ENCODE measurements around the gene HIC2. TPM values are rescaled to one million over a fixed set of nuclear protein-coding genes. Genes with fewer than 3 reads are reported as not detected.
"Not testable (repeated sequence)": the region's sequence is repeated elsewhere in the genome, so short reads cannot be mapped to it uniquely, and the experiment has no call there.

The HIC2 gene
- total RNA-seq, 8 experiments from 2014 or later, result 3.3 to 43.1 (median 13.9) TPM

DNA sequence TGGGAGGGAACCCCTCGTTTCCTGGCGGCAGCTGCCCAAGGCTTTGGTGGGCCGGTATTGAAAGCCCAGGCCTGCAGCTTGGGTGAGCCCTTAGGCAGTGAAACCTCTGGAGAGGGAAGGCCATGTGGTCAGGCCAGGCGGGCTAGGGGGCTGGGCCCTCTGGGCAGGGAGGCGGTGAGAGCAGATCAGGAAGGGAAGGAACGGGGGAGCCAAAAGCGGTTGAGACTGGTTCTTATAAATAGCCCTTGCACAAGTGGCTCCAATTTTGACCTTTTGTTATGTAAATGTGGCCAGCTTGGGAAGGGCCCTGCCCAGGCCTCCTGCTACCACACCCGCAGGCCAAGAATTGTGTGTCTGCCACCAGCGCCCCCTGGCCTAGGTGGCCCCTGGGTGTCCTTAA is 25.0 kb downstream of the HIC2 start:
- ATAC-seq (replicated peaks in 6 of 8), result peak; percentile 76 to 96 (median 93)
- H3K4me3 ChIP-seq; in situ Hi-C loops (cut with MboI; ENCODE audit: low pct_unique_long_range_greater_than_20kb in 2 of 9, low sequenced_read_pairs in 9 of 9, unreplicated experiment in 9 of 9); H3K27ac ChIP-seq: not testable (repeated sequence)
- peaks cover 9 to 11% of the 10 kb centered on the region in 2 donors for H3K4me1 ChIP-seq (replicated peaks in 1 of 2)
- WGBS, 10 experiments, result no CpG with 5 or more reads among the region's 9 CpGs

DNA sequence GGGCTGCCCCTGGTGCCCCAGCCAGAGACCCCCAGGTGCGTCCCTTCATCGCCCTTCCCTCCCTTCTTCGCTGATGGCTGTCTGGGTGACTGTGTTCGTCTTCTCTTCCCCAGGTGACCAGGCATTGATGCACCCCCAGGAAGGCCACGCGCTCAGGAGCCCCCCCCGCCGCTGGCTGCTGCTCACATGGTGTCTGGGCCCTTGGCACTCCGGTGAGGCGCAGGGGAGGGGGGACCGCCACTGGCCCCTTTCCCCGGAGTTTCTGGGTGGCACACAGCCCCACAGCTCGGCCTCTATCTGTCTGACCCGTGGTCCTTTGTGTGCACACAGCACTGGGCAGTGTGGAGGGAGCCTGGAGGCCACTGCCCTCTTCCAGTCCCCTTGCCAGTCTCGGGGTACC is 25.5 kb downstream of the HIC2 start:
- H3K4me3 ChIP-seq; in situ Hi-C loops (cut with MboI; ENCODE audit: low pct_unique_long_range_greater_than_20kb in 2 of 9, low sequenced_read_pairs in 9 of 9, unreplicated experiment in 9 of 9): not testable (repeated sequence)
- Histone ChIP-seq H3K4me1 (replicated peaks in 1 of 2) (peaks cover 9 to 11% of the 10 kb centered on the region in 2 donors), H3K27ac (peak overlapping the region; percentile 67 to 77)
- no CpG with 5 or more reads among the region's 15 CpGs for WGBS, 10 experiments
- peak in 4 of 8 experiments; percentile 2 to 4 (median 2) for ATAC-seq (replicated peaks in 6 of 8)

DNA sequence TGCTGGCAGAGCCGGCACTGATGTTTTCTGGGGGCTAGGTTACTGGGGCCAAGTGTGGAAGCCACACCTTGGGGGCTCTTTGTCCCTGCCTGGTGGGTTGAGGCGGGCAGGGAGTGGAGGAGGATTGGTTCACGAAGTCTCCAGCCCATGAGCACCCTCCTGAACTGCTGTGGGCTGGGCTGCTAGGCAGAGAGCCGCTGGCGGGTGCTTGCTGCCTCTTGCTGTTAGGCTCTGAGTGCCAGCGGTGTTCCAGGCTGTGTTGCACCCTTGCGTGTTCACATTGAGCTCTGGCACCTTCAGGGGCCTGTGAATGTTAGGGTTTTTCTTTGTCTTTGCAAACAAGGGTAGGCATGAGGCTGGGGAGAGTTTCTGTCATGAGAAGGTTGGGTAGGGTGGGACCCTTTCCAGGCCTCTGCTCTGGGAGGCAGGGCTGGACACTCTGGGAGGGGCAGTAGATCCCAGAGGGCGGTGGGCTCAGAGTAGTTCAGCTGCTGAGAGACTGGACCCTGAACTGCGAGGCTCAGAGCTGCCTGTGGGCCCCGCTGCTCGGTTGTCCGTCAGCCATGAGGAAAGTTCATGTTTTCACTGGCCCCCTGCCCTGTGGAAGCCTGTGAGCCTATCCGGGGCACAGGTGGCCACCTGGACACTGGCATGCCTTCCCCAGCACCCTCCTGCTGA is 26.0 kb downstream of the HIC2 start:
- WGBS, 10 experiments, result 80 to 100% (median 100%) methylated on average over 1 to 2 of the region's 13 CpGs; no CpG with 5 or more reads in 4 of the 10 experiments
- ATAC-seq (replicated peaks in 6 of 8), result no peak
- H3K4me1 ChIP-seq (replicated peaks in 1 of 2), result peaks cover 10 to 11% of the 10 kb centered on the region in 2 donors
- H3K4me3 ChIP-seq, result no peak overlapping the region
- in situ Hi-C loops (cut with MboI; ENCODE audit: low pct_unique_long_range_greater_than_20kb in 2 of 9, low sequenced_read_pairs in 9 of 9, unreplicated experiment in 9 of 9), result no loop called here
- peak overlapping the region; percentile 67 to 77 for H3K27ac ChIP-seq

DNA sequence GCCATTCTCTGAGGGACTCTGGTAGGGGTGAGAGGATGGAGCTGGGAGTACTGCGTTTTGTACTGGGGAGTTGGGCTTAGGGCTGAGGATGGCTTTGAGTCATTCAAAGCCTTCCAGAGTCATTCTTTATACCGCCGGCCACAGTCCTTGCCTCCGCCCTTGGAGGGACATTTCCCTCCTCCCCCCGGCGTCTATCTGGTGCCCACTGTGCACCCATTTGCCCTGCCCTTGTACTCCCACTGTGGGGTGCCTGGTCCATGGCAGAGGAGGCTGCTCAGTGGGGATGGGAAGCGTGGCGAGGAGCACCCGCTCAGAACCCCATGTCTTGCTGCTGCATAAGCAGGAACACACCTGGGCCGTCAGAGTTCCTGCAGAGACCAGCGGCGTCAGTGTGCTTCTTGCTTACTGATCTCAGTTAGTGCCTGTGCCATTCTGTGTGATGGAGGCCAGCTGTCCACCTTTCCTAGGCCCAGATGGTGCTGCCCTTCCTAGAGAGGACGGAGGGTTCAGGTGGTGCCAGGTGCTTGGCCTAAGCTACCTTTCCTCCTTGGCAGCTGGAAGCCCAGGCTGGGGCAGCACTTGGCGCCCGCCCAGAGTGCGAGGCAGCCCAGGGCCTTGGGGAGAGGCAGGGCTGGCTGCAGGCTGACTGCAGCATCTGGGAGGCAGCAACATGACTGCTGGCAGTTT is 26.7 kb downstream of the HIC2 start:
- Histone ChIP-seq H3K4me3 (no peak overlapping the region), H3K4me1 (replicated peaks in 1 of 2) (peaks cover 15 to 16% of the 10 kb centered on the region in 2 donors), H3K27ac (peak overlapping the region; percentile 13 to 77)
- ATAC-seq (replicated peaks in 6 of 8), result no peak
- 75 to 100% (median 86%) methylated on average over 1 to 11 of the region's 16 CpGs; no CpG with 5 or more reads in 3 of the 10 experiments for WGBS, 10 experiments
- in situ Hi-C loops (cut with MboI; ENCODE audit: low pct_unique_long_range_greater_than_20kb in 2 of 9, low sequenced_read_pairs in 9 of 9, unreplicated experiment in 9 of 9), result no loop called here

DNA sequence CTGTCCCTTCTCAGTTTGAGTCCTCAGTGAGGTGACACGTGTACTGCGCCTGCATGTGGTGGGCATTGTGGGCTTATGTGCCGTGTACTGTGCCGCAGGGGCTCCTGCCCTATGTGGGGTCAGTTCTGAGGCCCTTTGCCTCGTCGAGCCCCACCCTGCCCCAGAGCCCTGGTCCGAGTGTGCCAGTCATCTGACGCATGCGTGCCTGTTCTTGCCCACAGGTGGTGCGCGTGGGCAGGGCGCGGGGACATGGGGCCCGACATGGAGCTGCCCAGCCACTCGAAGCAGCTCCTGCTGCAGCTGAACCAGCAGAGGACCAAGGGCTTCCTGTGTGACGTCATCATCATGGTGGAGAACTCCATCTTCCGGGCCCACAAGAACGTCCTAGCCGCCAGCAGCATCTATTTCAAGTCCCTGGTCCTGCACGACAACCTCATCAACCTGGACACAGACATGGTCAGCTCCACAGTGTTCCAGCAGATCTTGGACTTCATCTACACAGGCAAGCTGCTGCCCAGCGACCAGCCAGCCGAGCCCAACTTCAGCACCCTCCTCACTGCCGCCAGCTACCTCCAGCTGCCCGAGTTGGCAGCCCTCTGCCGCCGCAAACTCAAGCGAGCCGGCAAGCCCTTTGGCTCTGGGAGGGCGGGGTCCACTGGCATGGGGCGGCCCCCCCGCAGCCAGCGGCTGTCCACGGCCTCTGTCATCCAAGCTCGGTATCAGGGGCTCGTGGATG is 27.7 kb downstream of the HIC2 start:
- ATAC-seq (replicated peaks in 6 of 8), result no peak
- Histone ChIP-seq H3K27ac (peak overlapping the region; percentile 28 to 46), H3K4me3 (no peak overlapping the region), H3K4me1 (replicated peaks in 1 of 2) (peaks cover 25% of the 10 kb centered on the region in 2 donors)
- in situ Hi-C loops (cut with MboI; ENCODE audit: low pct_unique_long_range_greater_than_20kb in 2 of 9, low sequenced_read_pairs in 9 of 9, unreplicated experiment in 9 of 9), result no loop called here
- WGBS, 10 experiments, result 97 to 100% methylated on average over 6 to 15 of the region's 35 CpGs; no CpG with 5 or more reads in 8 of the 10 experiments

DNA sequence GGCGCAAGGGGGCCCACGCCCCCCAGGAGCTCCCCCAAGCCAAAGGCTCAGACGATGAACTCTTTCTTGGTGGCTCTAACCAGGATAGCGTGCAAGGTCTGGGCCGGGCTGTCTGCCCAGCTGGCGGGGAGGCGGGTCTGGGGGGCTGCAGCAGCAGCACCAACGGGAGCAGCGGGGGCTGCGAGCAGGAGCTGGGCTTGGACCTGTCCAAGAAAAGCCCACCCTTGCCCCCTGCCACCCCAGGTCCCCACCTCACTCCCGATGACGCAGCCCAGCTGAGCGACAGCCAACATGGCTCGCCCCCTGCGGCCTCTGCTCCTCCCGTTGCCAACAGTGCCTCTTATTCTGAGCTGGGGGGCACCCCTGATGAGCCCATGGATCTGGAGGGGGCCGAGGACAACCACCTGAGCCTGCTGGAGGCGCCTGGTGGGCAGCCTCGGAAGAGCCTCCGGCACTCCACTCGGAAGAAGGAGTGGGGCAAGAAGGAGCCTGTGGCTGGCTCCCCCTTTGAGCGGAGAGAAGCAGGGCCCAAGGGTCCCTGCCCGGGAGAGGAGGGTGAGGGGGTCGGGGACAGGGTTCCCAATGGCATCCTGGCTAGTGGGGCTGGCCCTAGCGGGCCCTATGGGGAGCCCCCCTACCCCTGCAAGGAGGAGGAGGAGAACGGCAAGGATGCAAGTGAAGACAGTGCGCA is 28.4 kb downstream of the HIC2 start:
- H3K4me3 ChIP-seq, result no peak overlapping the region
- peak overlapping the region; percentile 28 to 46 for H3K27ac ChIP-seq
- H3K4me1 ChIP-seq (replicated peaks in 1 of 2), result peaks cover 32% of the 10 kb centered on the region in 2 donors
- 79 to 100% methylated on average over 1 to 3 of the region's 27 CpGs; no CpG with 5 or more reads in 8 of the 10 experiments for WGBS, 10 experiments
- in situ Hi-C loops (cut with MboI; ENCODE audit: low pct_unique_long_range_greater_than_20kb in 2 of 9, low sequenced_read_pairs in 9 of 9, unreplicated experiment in 9 of 9), result no loop called here
- ATAC-seq (replicated peaks in 6 of 8), result no peak

DNA sequence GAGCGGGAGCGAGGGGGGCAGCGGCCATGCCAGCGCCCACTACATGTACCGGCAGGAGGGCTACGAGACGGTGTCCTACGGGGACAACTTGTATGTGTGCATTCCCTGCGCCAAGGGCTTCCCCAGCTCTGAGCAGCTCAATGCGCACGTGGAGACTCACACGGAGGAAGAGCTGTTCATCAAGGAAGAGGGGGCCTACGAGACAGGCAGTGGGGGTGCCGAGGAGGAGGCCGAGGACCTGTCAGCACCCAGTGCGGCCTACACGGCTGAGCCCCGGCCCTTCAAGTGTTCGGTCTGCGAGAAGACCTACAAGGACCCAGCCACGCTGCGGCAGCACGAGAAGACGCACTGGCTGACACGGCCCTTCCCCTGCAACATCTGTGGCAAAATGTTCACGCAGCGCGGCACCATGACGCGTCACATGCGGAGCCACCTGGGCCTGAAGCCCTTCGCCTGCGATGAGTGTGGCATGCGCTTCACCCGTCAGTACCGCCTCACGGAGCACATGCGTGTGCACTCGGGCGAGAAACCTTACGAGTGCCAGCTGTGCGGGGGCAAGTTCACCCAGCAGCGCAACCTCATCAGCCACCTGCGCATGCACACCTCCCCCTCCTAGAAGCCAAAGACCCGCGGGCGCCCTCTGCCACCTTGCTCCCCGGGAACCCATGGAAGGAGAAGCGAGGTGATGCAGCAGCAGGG is 29.1 kb downstream of the HIC2 start:
- Histone ChIP-seq H3K27ac (no peak overlapping the region), H3K4me3 (no peak overlapping the region), H3K4me1 (replicated peaks in 1 of 2) (peaks cover 39% of the 10 kb centered on the region in 2 donors)
- in situ Hi-C loops (cut with MboI; ENCODE audit: low pct_unique_long_range_greater_than_20kb in 2 of 9, low sequenced_read_pairs in 9 of 9, unreplicated experiment in 9 of 9), result no loop called here
- ATAC-seq (replicated peaks in 6 of 8), result no peak
- 90 to 100% (median 100%) methylated on average over 1 to 2 of the region's 49 CpGs; no CpG with 5 or more reads in 7 of the 10 experiments for WGBS, 10 experiments

DNA sequence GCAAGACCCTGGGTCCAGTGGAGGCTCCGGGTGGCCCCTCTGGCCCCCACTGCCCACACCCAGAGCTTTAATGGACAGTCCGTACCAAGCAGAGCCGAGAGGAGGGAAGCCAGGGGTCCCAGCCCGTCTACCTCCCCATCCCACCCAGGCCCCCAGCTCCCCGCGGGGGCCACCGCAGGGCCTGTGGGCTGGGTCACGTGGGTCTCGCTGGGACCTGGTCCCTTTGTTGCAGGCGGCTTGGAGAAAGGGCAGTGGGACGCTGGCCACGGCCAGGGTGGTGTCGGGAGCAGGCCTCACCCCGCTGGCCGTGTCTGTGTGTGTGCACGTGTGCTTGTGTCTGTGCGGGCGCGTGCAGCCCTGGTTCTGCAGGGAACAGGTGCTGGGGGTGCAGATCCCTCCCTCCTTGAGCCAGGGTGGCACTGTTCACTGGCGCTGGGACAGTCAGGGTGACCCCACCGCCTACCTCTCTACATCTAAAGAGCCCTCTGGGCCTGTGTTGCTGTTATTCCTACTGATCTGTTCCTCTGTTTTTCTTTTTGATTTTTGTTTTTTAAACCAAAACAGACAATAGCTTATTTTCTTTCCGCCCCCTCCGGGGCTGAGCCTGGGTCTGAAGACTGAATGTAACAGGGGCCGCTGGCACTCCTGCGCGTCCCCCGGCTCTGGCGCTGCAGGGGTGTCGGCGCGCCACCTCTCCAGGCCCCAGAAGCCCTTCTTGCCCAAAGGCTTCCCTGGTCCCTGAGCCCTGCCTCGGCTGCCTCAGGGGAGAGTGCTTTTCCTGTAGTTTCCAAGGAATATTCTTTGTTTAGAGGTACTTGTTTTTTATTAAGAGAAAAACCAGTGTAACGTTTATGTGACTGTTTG is 29.9 kb downstream of the HIC2 start:
- Histone ChIP-seq H3K4me3 (no peak overlapping the region), H3K4me1 (replicated peaks in 1 of 2) (peaks cover 46 to 47% of the 10 kb centered on the region in 2 donors), H3K27ac (no peak overlapping the region)
- WGBS, 10 experiments, result 70 to 100% (median 96%) methylated on average over 1 to 8 of the region's 33 CpGs; no CpG with 5 or more reads in 3 of the 10 experiments
- in situ Hi-C loops (cut with MboI; ENCODE audit: low pct_unique_long_range_greater_than_20kb in 2 of 9, low sequenced_read_pairs in 9 of 9, unreplicated experiment in 9 of 9), result no loop called here
- no peak for ATAC-seq (replicated peaks in 6 of 8)

DNA sequence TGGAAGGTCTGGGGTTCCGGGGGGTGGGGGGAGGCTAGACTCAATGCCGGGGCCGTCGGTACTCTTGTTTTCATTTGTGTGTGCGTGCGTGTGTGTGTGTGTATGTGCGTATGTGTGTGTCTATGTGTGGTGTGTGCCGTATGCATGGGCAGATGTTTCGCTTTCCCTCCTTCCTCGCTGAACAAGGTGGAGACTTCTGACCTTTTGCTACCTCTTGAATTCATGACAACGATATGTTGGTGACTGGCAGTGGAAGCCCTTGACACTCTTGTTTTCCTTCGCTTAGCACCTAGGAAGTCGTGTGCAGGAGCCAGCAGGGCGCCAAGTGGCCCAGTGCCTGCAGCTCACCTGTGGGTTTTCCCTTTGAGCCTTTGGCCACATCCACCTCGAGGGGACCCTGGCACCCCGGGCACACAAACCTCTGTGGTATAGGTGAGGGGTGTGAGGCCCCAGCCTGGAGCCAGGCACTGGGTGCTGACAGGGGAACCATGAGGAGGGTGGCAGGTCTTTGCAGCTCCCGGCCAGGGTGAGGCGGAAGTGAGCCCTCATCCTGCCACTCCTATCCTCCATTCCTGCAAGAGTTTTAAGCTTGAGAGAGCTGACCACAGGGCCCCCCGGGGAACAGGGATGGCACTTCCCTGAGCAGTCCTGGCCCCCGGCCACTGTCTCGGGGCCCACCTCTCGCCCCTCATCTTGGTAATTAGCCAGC is 30.7 kb downstream of the HIC2 start:
- Histone ChIP-seq H3K4me3 (no peak overlapping the region), H3K27ac (peak overlapping the region in 1 of 2 donors; percentile 52), H3K4me1 (replicated peaks in 1 of 2) (peaks cover 45 to 46% of the 10 kb centered on the region in 2 donors)
- ATAC-seq (replicated peaks in 6 of 8), result peak in 3 of 8 experiments; percentile 15 to 42 (median 31)
- in situ Hi-C loops (cut with MboI; ENCODE audit: low pct_unique_long_range_greater_than_20kb in 2 of 9, low sequenced_read_pairs in 9 of 9, unreplicated experiment in 9 of 9), result no loop called here
- 80 to 100% (median 95%) methylated on average over 1 to 6 of the region's 22 CpGs; no CpG with 5 or more reads in 6 of the 10 experiments for WGBS, 10 experiments

DNA sequence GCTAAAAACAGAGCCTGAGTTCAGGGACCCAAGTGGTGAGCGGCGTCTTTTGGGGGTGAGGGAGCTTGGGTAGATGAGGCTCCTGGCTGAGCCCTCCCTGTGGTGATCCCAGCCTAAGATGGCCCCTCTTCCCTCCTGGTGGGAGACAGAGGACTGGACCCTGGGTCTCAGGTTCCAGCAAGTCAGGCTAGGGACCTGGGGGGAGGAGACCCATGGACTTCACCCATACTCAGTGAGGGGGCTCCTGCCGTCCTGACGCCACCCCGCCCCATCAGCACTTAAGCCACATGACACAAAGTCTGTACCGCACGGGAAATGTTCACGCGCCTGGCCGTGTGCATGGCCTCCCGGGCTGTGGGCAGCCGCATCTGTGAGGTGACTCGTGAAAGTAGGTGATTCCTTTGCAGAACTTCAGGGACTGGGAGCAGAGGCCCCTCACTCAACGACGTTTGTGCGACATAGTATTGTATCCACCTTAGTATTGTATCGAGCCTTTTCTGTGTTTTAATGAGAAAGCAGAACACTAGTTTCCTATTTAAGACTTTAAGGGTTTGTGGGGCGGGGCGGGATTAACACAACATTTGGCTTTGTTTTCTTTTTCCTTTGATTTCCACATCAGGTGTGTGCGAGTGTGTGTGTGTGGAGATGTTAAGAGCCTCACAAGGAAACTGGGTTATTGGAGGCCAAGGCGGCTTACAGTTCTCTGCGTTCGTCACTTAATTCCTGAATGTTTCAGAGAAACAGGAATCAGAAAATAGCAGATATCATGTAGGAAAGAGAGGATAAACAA is 31.7 kb downstream of the HIC2 start:
- ATAC-seq (replicated peaks in 6 of 8), result no peak
- H3K4me3 ChIP-seq, result no peak overlapping the region
- H3K27ac ChIP-seq, result peak overlapping the region in 1 of 2 donors; percentile 52
- 83 to 100% (median 95%) methylated on average over 1 to 16 of the region's 23 CpGs; no CpG with 5 or more reads in 1 of the 10 experiments for WGBS, 10 experiments
- in situ Hi-C loops (cut with MboI; ENCODE audit: low pct_unique_long_range_greater_than_20kb in 2 of 9, low sequenced_read_pairs in 9 of 9, unreplicated experiment in 9 of 9), result no loop called here
- H3K4me1 ChIP-seq (replicated peaks in 1 of 2), result peaks cover 37 to 38% of the 10 kb centered on the region in 2 donors
